Right cardiac atrium (tissue), 5 donors: ENCODE measurements around the gene CPTP. TPM values are rescaled to one million over a fixed set of nuclear protein-coding genes. Genes with fewer than 3 reads are reported as not detected.

Experiments
- ATAC-seq, 2 donors: fragments of 200-7000 bp; cut with Tn5 transposase; one replicate each; pipeline versions ENCODE4 v1.8.0 to v1.9.1; 2020; ENCODE audit warnings: moderate library complexity in 2 of 2, mild to moderate bottlenecking in 1 of 2
- DNase-seq, 3 donors: peaks; one replicate each; pipeline ENCODE4 v3.0.0-alpha.2; 2020
- H3K27ac ChIP-seq: one replicate; pipeline ENCODE4 v1.5.1; 2013; ENCODE audit warnings: mild to moderate bottlenecking, low read length, control low read depth, moderate library complexity
- H3K27me3 ChIP-seq: one replicate; pipeline ENCODE4 v1.6.1; 2013; ENCODE audit not compliant: control insufficient read depth, insufficient read depth
- H3K4me1 ChIP-seq: one replicate; pipeline ENCODE4 v1.6.1; 2013; ENCODE audit warnings: low read length; ENCODE audit not compliant: control insufficient read depth, insufficient read depth
- H3K4me3 ChIP-seq: one replicate; pipeline ENCODE4 v1.5.1; 2013; ENCODE audit warnings: low read length, control low read depth
- H3K9me3 ChIP-seq: one replicate; pipeline ENCODE4 v1.6.1; 2013; ENCODE audit warnings: low read length; ENCODE audit not compliant: control insufficient read depth
- WGBS: extraction: QIAGEN DNeasy Blood & Tissue Kit; methylation state at CpG from one replicate; pipeline ENCODE4 v1.1.7; 2013; 5-methylcytosine and 5-hydroxymethylcytosine counted together
- intact Hi-C, 4 donors: fragments of 100-400 bp; cut with DNase I; formaldehyde crosslinking; loops; one replicate each; pipeline versions ENCODE4 v1.11.0 to v1.14.0; 2022 to 2023
- polyA plus RNA-seq: library from polyadenylated mRNA; stranded (reverse); fragments of 200-250 nt; gene quantifications from one replicate; pipeline ENCODE4 v1.2.3, GENCODE V29; 2013
- total RNA-seq, 4 donors: library from RNA; stranded (reverse); fragmentation: NEBNext Ultra II Directional; extraction: Animal tissue kit (Norgen Biotek cat#: 25700); gene quantifications; one replicate each; pipeline ENCODE4 v1.2.1, GENCODE V29; 2021
- donor health status: healthy with polysubstance abuse.
- donor health status: DM: no; HTN: yes; CAD: no.
- donor health status: DM: no; HTN: no; CAD: no.
- donor health status: DM: no; HTN: yes; CAD: no; lungs with severe emphysema.
- donor health status: DM: yes; HTN: yes; CAD: no.

Gene CPTP
- total and polyA plus RNA-seq, 5 donors = 24.0 to 53.9 (median 28.9) TPM

GRCh38 chr1:1300352-1300739 lies 24.3 kb upstream of the CPTP start:
- intact Hi-C loops = no loop called here
- no peak overlapping the region for H3K27ac ChIP-seq
- H3K4me3 ChIP-seq = no peak overlapping the region
- WGBS = 89% methylated on average over 12 of the region's 12 CpGs
- H3K9me3 ChIP-seq = no peaks in the 10 kb centered on the region
- H3K4me1 ChIP-seq = no peaks in the 10 kb centered on the region
- DNase-seq (peak in 1 of 3 donors; percentile 37), ATAC-seq (no peak)
- H3K27me3 ChIP-seq = no peaks in the 10 kb centered on the region

GRCh38 chr1:1302006-1302430 lies 22.6 kb upstream of the CPTP start:
- DNase-seq (no peak), ATAC-seq (no peak)
- H3K4me3 ChIP-seq = no peak overlapping the region
- no peaks in the 10 kb centered on the region for H3K27me3 ChIP-seq
- no peak overlapping the region for H3K27ac ChIP-seq
- intact Hi-C loops = no loop called here
- H3K9me3 ChIP-seq = no peaks in the 10 kb centered on the region
- peaks cover 5% of the 10 kb centered on the region for H3K4me1 ChIP-seq
- WGBS = 90% methylated on average over 9 of the region's 9 CpGs

- 78% methylated on average over 31 of the region's 31 CpGs for WGBS
- H3K4me1 ChIP-seq = peaks cover 5% of the 10 kb centered on the region
These were observed 21.6 kb upstream of the CPTP start for GRCh38 chr1:1302951-1303509.

GRCh38 chr1:1303736-1304135 lies 20.9 kb upstream of the CPTP start:
- DNase-seq (no peak), ATAC-seq (no peak)
- intact Hi-C loops = no loop called here
- Histone ChIP-seq H3K27me3 (no peaks in the 10 kb centered on the region), H3K9me3 (no peaks in the 10 kb centered on the region), H3K4me1 (peaks cover 5% of the 10 kb centered on the region), H3K4me3 (no peak overlapping the region), H3K27ac (no peak overlapping the region)
- 74% methylated on average over 13 of the region's 13 CpGs for WGBS

More at GRCh38 chr1:1302951-1303509, 21.6 kb upstream of the CPTP start:
- no peak overlapping the region for H3K27ac ChIP-seq
- no peak overlapping the region for H3K4me3 ChIP-seq
- ATAC-seq = no peak
- intact Hi-C loops = no loop called here
- H3K27me3 ChIP-seq = no peaks in the 10 kb centered on the region
- DNase-seq = no peak
- no peaks in the 10 kb centered on the region for H3K9me3 ChIP-seq

- DNase-seq (peak; percentile 79 to 92 (median 92)), ATAC-seq (peak; percentile 2 to 9)
- Histone ChIP-seq H3K4me1 (peaks cover 5% of the 10 kb centered on the region), H3K4me3 (peak overlapping the region; percentile 2), H3K27ac (peak overlapping the region; percentile 9), H3K9me3 (no peaks in the 10 kb centered on the region), H3K27me3 (no peaks in the 10 kb centered on the region)
- 25% methylated on average over 29 of the region's 29 CpGs for WGBS
- intact Hi-C loops = no loop called here
These were observed 20.0 kb upstream of the CPTP start for GRCh38 chr1:1304331-1305299.

- Histone ChIP-seq H3K27me3 (no peaks in the 10 kb centered on the region), H3K27ac (no peak overlapping the region), H3K4me1 (peaks cover 5% of the 10 kb centered on the region), H3K4me3 (peak overlapping the region; percentile 0), H3K9me3 (no peaks in the 10 kb centered on the region)
- ATAC-seq (peak; percentile 21 to 57), DNase-seq (peak; percentile 83 to 90 (median 90))
- intact Hi-C loops = no loop called here
- WGBS = 24% methylated on average over 25 of the region's 25 CpGs
These were observed 19.1 kb upstream of the CPTP start for GRCh38 chr1:1305300-1306069.

- Histone ChIP-seq H3K4me1 (peaks cover 5% of the 10 kb centered on the region), H3K9me3 (no peaks in the 10 kb centered on the region), H3K4me3 (no peak overlapping the region), H3K27me3 (no peaks in the 10 kb centered on the region), H3K27ac (no peak overlapping the region)
- intact Hi-C loops = no loop called here
- no peak for DNase-seq
- ATAC-seq = no peak
- WGBS = 24% methylated on average over 11 of the region's 11 CpGs
These were observed 18.4 kb upstream of the CPTP start for GRCh38 chr1:1306070-1306660.

- no peak for DNase-seq
- Histone ChIP-seq H3K4me3 (peak overlapping the region; percentile 65), H3K27ac (no peak overlapping the region), H3K4me1 (peaks cover 5% of the 10 kb centered on the region), H3K27me3 (no peaks in the 10 kb centered on the region), H3K9me3 (no peaks in the 10 kb centered on the region)
- 32% methylated on average over 27 of the region's 27 CpGs for WGBS
- intact Hi-C loops = no loop called here
- ATAC-seq = no peak
These were observed 17.8 kb upstream of the CPTP start for GRCh38 chr1:1306661-1307260.

GRCh38 chr1:1307261-1307922 lies 17.2 kb upstream of the CPTP start:
- WGBS = under 1% methylated on average over 83 of the region's 83 CpGs
- peaks cover 5% of the 10 kb centered on the region for H3K4me1 ChIP-seq
- H3K9me3 ChIP-seq = no peaks in the 10 kb centered on the region
- H3K4me3 ChIP-seq = peak overlapping the region; percentile 65
- peak overlapping the region; percentile 74 for H3K27ac ChIP-seq
- DNase-seq (peak; percentile 74 to 88 (median 85)), ATAC-seq (peak; percentile 0 to 3)
- intact Hi-C loops = no loop called here
- no peaks in the 10 kb centered on the region for H3K27me3 ChIP-seq
